GM08714 (cell line): ENCODE results near the gene DUSP16.

Experiments
- H3K4me3 ChIP-seq: fragments of 200-500 bp; sonication (Bioruptor generic); 2 replicates; pipeline ENCODE4 v1.5.1; 2014; ENCODE audit warnings: mild to moderate bottlenecking, low read length, inconsistent platforms
- ZNF274 ChIP-seq: IDR thresholded peaks from 2 replicates; pipeline ENCODE4 v1.6.1; 2012; ENCODE audit warnings: mild to moderate bottlenecking, low read depth, low read length

The DUSP16 gene

GRCh38 chr12:12562016-12562483, 613 bp downstream of the DUSP16 start:
- no peak for TF ChIP-seq ZNF274
- peak overlapping the region; percentile 83 for H3K4me3 ChIP-seq

GRCh38 chr12:12561371-12562015, 1.2 kb downstream of the DUSP16 start:
- TF ChIP-seq ZNF274 = no peak
- peak overlapping the region; percentile 83 for H3K4me3 ChIP-seq

- H3K4me3 ChIP-seq = peak overlapping the region; percentile 83
- no peak for TF ChIP-seq ZNF274
Observed at GRCh38 chr12:12560587-12561370, 1.9 kb downstream of the DUSP16 start.

GRCh38 chr12:12559719-12560296, 2.9 kb downstream of the DUSP16 start:
- TF ChIP-seq ZNF274 = no peak
- peak overlapping the region; percentile 83 for H3K4me3 ChIP-seq

GRCh38 chr12:12558291-12558690, 4.4 kb downstream of the DUSP16 start:
- no peak overlapping the region for H3K4me3 ChIP-seq
- no peak for TF ChIP-seq ZNF274

GRCh38 chr12:12557733-12558132, 4.9 kb downstream of the DUSP16 start:
- H3K4me3 ChIP-seq = no peak overlapping the region
- no peak for TF ChIP-seq ZNF274

GRCh38 chr12:12555656-12556055, 7.0 kb downstream of the DUSP16 start:
- H3K4me3 ChIP-seq = no peak overlapping the region
- TF ChIP-seq ZNF274 = no peak

GRCh38 chr12:12553208-12553785, 9.4 kb downstream of the DUSP16 start:
- H3K4me3 ChIP-seq = no peak overlapping the region
- no peak for TF ChIP-seq ZNF274

- H3K4me3 ChIP-seq = no peak overlapping the region
- TF ChIP-seq ZNF274 = no peak
Observed at GRCh38 chr12:12551115-12551514, 11.5 kb downstream of the DUSP16 start.

GRCh38 chr12:12550277-12550676, 12.4 kb downstream of the DUSP16 start:
- TF ChIP-seq ZNF274 = no peak
- no peak overlapping the region for H3K4me3 ChIP-seq

- no peak for TF ChIP-seq ZNF274
- no peak overlapping the region for H3K4me3 ChIP-seq
Observed at GRCh38 chr12:12549426-12549825, 13.2 kb downstream of the DUSP16 start.

GRCh38 chr12:12548713-12549112, 13.9 kb downstream of the DUSP16 start:
- H3K4me3 ChIP-seq = no peak overlapping the region
- TF ChIP-seq ZNF274 = no peak

GRCh38 chr12:12546314-12546772, 16.3 kb downstream of the DUSP16 start:
- TF ChIP-seq ZNF274 = no peak
- no peak overlapping the region for H3K4me3 ChIP-seq

GRCh38 chr12:12543959-12544358, 18.7 kb downstream of the DUSP16 start:
- TF ChIP-seq ZNF274 = no peak
- H3K4me3 ChIP-seq = no peak overlapping the region
